Caco-2 (cell line): ENCODE results near the gene TCOF1. TPM values are rescaled to one million over a fixed set of nuclear protein-coding genes. Genes with fewer than 3 reads are reported as not detected.

Experiments used
- BruUV-seq: library from RNA; stranded (reverse); fragments of 400-500 nt; replicated peaks from 2 replicates; lab custom pipeline; 2021; lab: Mats Ljungman, UMichigan
- CTCF ChIA-PET: fragments of 300-600 bp; sonication (Branson Sonifier 250); formaldehyde crosslinking; loops from one replicate; lab custom pipeline; 2022; ENCODE audit warnings: antibody characterized with exemption; lab: Charles Lee
- POLR2A ChIA-PET: fragments of 300-600 bp; sonication (Branson Sonifier 250); formaldehyde crosslinking; loops from one replicate; lab custom pipeline; 2022; ENCODE audit warnings: antibody characterized with exemption; lab: Charles Lee
- DNase-seq, 2 experiments: peaks; one replicate each; pipeline versions ENCODE4 v3.0.0 to v3.0.0-alpha.2; 2020 to 2022
- H3K27me3 ChIP-seq: replicated peaks from 2 replicates; pipeline ENCODE4 v1.6.0; 2011; ENCODE audit warnings: low read length; ENCODE audit not compliant: control insufficient read depth, insufficient read depth
- H3K36me3 ChIP-seq: 2 replicates; pipeline ENCODE4 v1.5.1; 2011; ENCODE audit warnings: low read length; ENCODE audit not compliant: control insufficient read depth, insufficient read depth
- H3K4me1 ChIP-seq: fragments of 250-450 bp; sonication (Bioruptor Pico); 2 replicates; pipeline ENCODE4 v1.5.1; 2020; ENCODE audit warnings: mild to moderate bottlenecking
- H3K4me3 ChIP-seq: 2 replicates; pipeline ENCODE4 v1.5.1; 2011; ENCODE audit warnings: low read depth, mild to moderate bottlenecking, control low read depth, low read length
- H3K9me3 ChIP-seq: fragments of 250-450 bp; sonication (Bioruptor Pico); 2 replicates; pipeline ENCODE4 v1.5.1; 2020; ENCODE audit warnings: mild to moderate bottlenecking, moderate library complexity
- H3K27ac Mint-ChIP-seq: one replicate; pipeline ENCODE4 v1.8.0; 2022; ENCODE audit warnings: mixed read lengths; ENCODE audit not compliant: unreplicated experiment
- H3K27me3 Mint-ChIP-seq: one replicate; pipeline ENCODE4 v1.8.0; 2022; ENCODE audit warnings: mixed read lengths; ENCODE audit not compliant: insufficient read depth, unreplicated experiment
- H3K36me3 Mint-ChIP-seq: one replicate; pipeline ENCODE4 v1.8.0; 2022; ENCODE audit warnings: mild to moderate bottlenecking, mixed read lengths; ENCODE audit not compliant: insufficient read depth, unreplicated experiment
- H3K4me1 Mint-ChIP-seq: one replicate; pipeline ENCODE4 v1.8.0; 2022; ENCODE audit warnings: low read depth, mixed read lengths; ENCODE audit not compliant: unreplicated experiment
- H3K4me3 Mint-ChIP-seq: one replicate; pipeline ENCODE4 v1.8.0; 2022; ENCODE audit warnings: mild to moderate bottlenecking, moderate library complexity, mixed read lengths; ENCODE audit not compliant: unreplicated experiment
- H3K9me3 Mint-ChIP-seq: one replicate; pipeline ENCODE4 v1.8.0; 2022; ENCODE audit warnings: mixed read lengths; ENCODE audit not compliant: unreplicated experiment
- CTCF ChIP-seq, 2 experiments: fragments of 200-600 bp in 1 of 2; IDR thresholded peaks; 1 replicate in 1 of 2; 2 replicates in 1 of 2; pipeline versions ENCODE4 v1.5.1 to v1.8.0; 2011 to 2022; ENCODE audit warnings: antibody characterized with exemption in 1 of 2, control low read depth in 1 of 2, inconsistent platforms in 1 of 2, low read depth in 1 of 2, low read length in 1 of 2, mild to moderate bottlenecking in 1 of 2, moderate library complexity in 1 of 2; ENCODE audit not compliant: insufficient read depth in 1 of 2, severe bottlenecking in 1 of 2, unreplicated experiment in 1 of 2
- intact Hi-C: fragments of 100-400 bp; cut with micrococcal nuclease; formaldehyde crosslinking; loops from one replicate; pipeline ENCODE4 v1.10.0; 2022; ENCODE audit not compliant: unreplicated experiment
- total RNA-seq: library from RNA; stranded (reverse); gene quantifications from 2 replicates; pipeline ENCODE4 v1.2.3, GENCODE V29; 2022

The TCOF1 gene
- total RNA-seq, 1 experiment from 2014 or later = 112 TPM

GRCh38 chr5:150386024-150386855 is 28.7 kb downstream of the TCOF1 start:
- H3K9me3 Mint-ChIP-seq = no peaks in the 10 kb centered on the region
- Histone ChIP-seq H3K36me3 (peaks cover 4% of the 10 kb centered on the region), H3K4me3 (no peak overlapping the region), H3K4me1 (no peaks in the 10 kb centered on the region), H3K27me3 (no peaks in the 10 kb centered on the region), H3K9me3 (no peaks in the 10 kb centered on the region)
- intact Hi-C loops = no loop called here
- no peak overlapping the region for H3K27ac Mint-ChIP-seq
- TF ChIP-seq CTCF (IDR thresholded peaks at IDR 0.05; ENCODE audit: insufficient read depth in 1 of 2, low read depth in 1 of 2, low read length in 1 of 2, severe bottlenecking in 1 of 2, unreplicated experiment in 1 of 2) = no peak
- BruUV-seq = no TSS peak
- ChIA-PET CTCF (interaction anchor here (1.0 to 1.2 kb wide), 2 partner anchors 13 to 50 kb away, joined by 3 read pairs; no protein-coding TSS in a partner anchor), POLR2A (no interaction called here)
- H3K4me1 Mint-ChIP-seq = no peaks in the 10 kb centered on the region
- peaks cover 57% of the 10 kb centered on the region for H3K36me3 Mint-ChIP-seq
- no peaks in the 10 kb centered on the region for H3K27me3 Mint-ChIP-seq
- H3K4me3 Mint-ChIP-seq = no peak overlapping the region
- no peak for DNase-seq

DNA sequence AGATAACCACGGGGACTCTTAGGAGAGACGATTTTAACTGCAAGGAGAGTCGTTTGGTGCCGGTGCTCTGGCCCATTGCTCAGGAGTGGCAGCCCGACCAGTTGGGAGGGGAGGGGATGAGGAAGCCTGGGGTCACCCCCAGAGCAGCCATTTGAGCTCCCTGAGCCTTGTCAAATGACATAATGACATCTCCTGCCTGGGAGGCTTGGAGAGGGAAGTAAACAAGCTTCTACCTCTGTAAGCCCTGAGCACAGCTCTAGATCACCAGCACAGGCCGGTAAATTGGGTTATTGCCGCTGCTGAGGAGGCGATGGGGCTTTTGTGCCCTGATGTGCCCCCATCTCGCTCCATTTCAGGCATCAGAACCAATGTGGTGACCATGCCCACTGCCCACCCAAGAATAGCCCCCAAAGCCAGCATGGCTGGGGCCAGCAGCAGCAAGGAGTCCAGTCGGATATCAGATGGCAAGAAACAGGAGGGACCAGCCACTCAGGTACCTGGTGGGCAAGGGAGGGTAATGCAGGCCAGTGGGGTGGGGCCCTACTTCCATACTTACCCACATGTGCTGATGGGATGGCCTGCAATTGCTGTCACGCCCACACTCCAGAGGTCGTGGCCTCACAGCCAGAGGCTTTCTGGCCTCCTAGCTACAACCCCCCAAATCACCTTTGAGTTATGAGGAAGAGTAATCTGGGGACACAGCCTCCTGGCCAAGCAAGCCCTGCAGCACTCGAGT is 32.2 kb downstream of the TCOF1 start:
- ChIA-PET CTCF (interaction anchor here (0.6 kb wide), 1 partner anchor 47 kb away, joined by 4 read pairs; no protein-coding TSS in a partner anchor), POLR2A (no interaction called here)
- H3K4me1 ChIP-seq = no peaks in the 10 kb centered on the region
- Mint-ChIP-seq H3K27ac (no peak overlapping the region), H3K4me3 (no peak overlapping the region), H3K9me3 (no peaks in the 10 kb centered on the region), H3K4me1 (no peaks in the 10 kb centered on the region), H3K27me3 (no peaks in the 10 kb centered on the region), H3K36me3 (peaks cover 57% of the 10 kb centered on the region)
- DNase-seq = no peak
- no peaks in the 10 kb centered on the region for H3K27me3 ChIP-seq
- no peaks in the 10 kb centered on the region for H3K9me3 ChIP-seq
- peaks cover 4% of the 10 kb centered on the region for H3K36me3 ChIP-seq
- no TSS peak for BruUV-seq
- intact Hi-C loops = no loop called here
- TF ChIP-seq CTCF (IDR thresholded peaks at IDR 0.05; ENCODE audit: insufficient read depth in 1 of 2, low read depth in 1 of 2, low read length in 1 of 2, severe bottlenecking in 1 of 2, unreplicated experiment in 1 of 2) = no peak
- H3K4me3 ChIP-seq = no peak overlapping the region

GRCh38 chr5:150391064-150391834 is 33.8 kb downstream of the TCOF1 start:
- Histone ChIP-seq H3K4me3 (no peak overlapping the region), H3K9me3 (no peaks in the 10 kb centered on the region), H3K4me1 (no peaks in the 10 kb centered on the region), H3K36me3 (peaks cover 5% of the 10 kb centered on the region), H3K27me3 (no peaks in the 10 kb centered on the region)
- no peaks in the 10 kb centered on the region for H3K27me3 Mint-ChIP-seq
- no peak for DNase-seq
- no peak overlapping the region for H3K4me3 Mint-ChIP-seq
- H3K9me3 Mint-ChIP-seq = no peaks in the 10 kb centered on the region
- POLR2A ChIA-PET = no interaction called here
- no peak for TF ChIP-seq CTCF (IDR thresholded peaks at IDR 0.05; ENCODE audit: insufficient read depth in 1 of 2, low read depth in 1 of 2, low read length in 1 of 2, severe bottlenecking in 1 of 2, unreplicated experiment in 1 of 2)
- no peak overlapping the region for H3K27ac Mint-ChIP-seq
- H3K36me3 Mint-ChIP-seq = peaks cover 70% of the 10 kb centered on the region
- BruUV-seq = no TSS peak
- no peaks in the 10 kb centered on the region for H3K4me1 Mint-ChIP-seq
- CTCF ChIA-PET = interaction anchor here (0.5 kb wide), 1 partner anchor 611 kb away, joined by 4 read pairs; no protein-coding TSS in a partner anchor
- intact Hi-C loops = no loop called here
